Measurements from ENCODE around the gene VAV3.
"Not testable (repeated sequence)": the region's sequence is repeated elsewhere in the genome, so short reads cannot be mapped to it uniquely, and the experiment has no call there.

VAV3 gene

GRCh38 chr1:107935396-107936064 is 29.4 kb downstream of the VAV3 start:
- no peak for DNase-seq

- DNase-seq, result no peak
Measured at GRCh38 chr1:107934578-107934977, 30.4 kb downstream of the VAV3 start.

GRCh38 chr1:107933736-107934135 is 31.2 kb downstream of the VAV3 start:
- DNase-seq, result no peak

GRCh38 chr1:107930292-107930691 is 34.7 kb downstream of the VAV3 start:
- no peak for DNase-seq

- DNase-seq, result no peak
Measured at GRCh38 chr1:107927820-107928219, 37.2 kb downstream of the VAV3 start.

- DNase-seq, result no peak
Measured at GRCh38 chr1:107926436-107927080, 38.4 kb downstream of the VAV3 start.

- DNase-seq, result no peak
Measured at GRCh38 chr1:107925565-107925964, 39.4 kb downstream of the VAV3 start.

GRCh38 chr1:107920999-107921398 is 44.0 kb downstream of the VAV3 start:
- no peak for DNase-seq

- no peak for DNase-seq
Measured at GRCh38 chr1:107920561-107920960, 44.4 kb downstream of the VAV3 start.

GRCh38 chr1:107919953-107920352 is 45.0 kb downstream of the VAV3 start:
- no peak for DNase-seq

- DNase-seq, result no peak
Measured at GRCh38 chr1:107914119-107914765, 50.7 kb downstream of the VAV3 start.

GRCh38 chr1:107912656-107913055 is 52.3 kb downstream of the VAV3 start:
- no peak for DNase-seq

GRCh38 chr1:107900090-107900945 is 64.7 kb downstream of the VAV3 start:
- DNase-seq, result no peak

- DNase-seq, result no peak
Measured at GRCh38 chr1:107899655-107900054, 65.3 kb downstream of the VAV3 start.

- no peak for DNase-seq
Measured at GRCh38 chr1:107897438-107898345, 67.3 kb downstream of the VAV3 start.

GRCh38 chr1:107896936-107897335 is 68.0 kb downstream of the VAV3 start:
- no peak for DNase-seq

- DNase-seq, result no peak
Measured at GRCh38 chr1:107896401-107896800, 68.6 kb downstream of the VAV3 start.

- no peak for DNase-seq
Measured at GRCh38 chr1:107895403-107896191, 69.4 kb downstream of the VAV3 start.

GRCh38 chr1:107894605-107895004 is 70.4 kb downstream of the VAV3 start:
- no peak for DNase-seq

GRCh38 chr1:107893350-107893749 is 71.6 kb downstream of the VAV3 start:
- DNase-seq, result not testable (repeated sequence)

- no peak for DNase-seq
Measured at GRCh38 chr1:107889524-107889923, 75.5 kb downstream of the VAV3 start.
